ENCODE measurements around the gene FXYD1.

FXYD1 gene

GRCh38 chr19:35176181-35176570 lies 37.6 kb downstream of the FXYD1 start:
- no peak overlapping the region for H3K27ac ChIP-seq (ENCODE audit: low read length)
- H3K9me3 ChIP-seq (ENCODE audit: control insufficient read depth, insufficient read depth, low read length) = no peaks in the 10 kb centered on the region
- no peak for DNase-seq (ENCODE audit: low read depth, low spot score)
- H3K36me3 ChIP-seq (ENCODE audit: control insufficient read depth, insufficient read depth, low read length) = no peaks in the 10 kb centered on the region
- no peaks in the 10 kb centered on the region for H3K4me1 ChIP-seq (ENCODE audit: control insufficient read depth, insufficient read depth, low read length)
- WGBS (ENCODE audit: insufficient coverage, insufficient read length) = no CpG with 5 or more reads among the region's 3 CpGs
- H3K4me3 ChIP-seq (ENCODE audit: low read length) = no peak overlapping the region
- H3K27me3 ChIP-seq (ENCODE audit: control insufficient read depth, insufficient read depth, low read length) = no peaks in the 10 kb centered on the region

- Histone ChIP-seq H3K27me3 (ENCODE audit: control insufficient read depth, insufficient read depth, low read length) (no peaks in the 10 kb centered on the region), H3K27ac (ENCODE audit: low read length) (no peak overlapping the region), H3K4me3 (ENCODE audit: low read length) (no peak overlapping the region), H3K4me1 (ENCODE audit: control insufficient read depth, insufficient read depth, low read length) (no peaks in the 10 kb centered on the region), H3K9me3 (ENCODE audit: control insufficient read depth, insufficient read depth, low read length) (no peaks in the 10 kb centered on the region), H3K36me3 (ENCODE audit: control insufficient read depth, insufficient read depth, low read length) (no peaks in the 10 kb centered on the region)
- WGBS (ENCODE audit: insufficient coverage, insufficient read length) = no CpG with 5 or more reads among the region's 7 CpGs
- DNase-seq (ENCODE audit: low read depth, low spot score) = no peak
Observed at GRCh38 chr19:35177377-35178274, 39.0 kb downstream of the FXYD1 start.

GRCh38 chr19:35178701-35179100 lies 40.1 kb downstream of the FXYD1 start:
- Histone ChIP-seq H3K27ac (ENCODE audit: low read length) (no peak overlapping the region), H3K9me3 (ENCODE audit: control insufficient read depth, insufficient read depth, low read length) (no peaks in the 10 kb centered on the region), H3K4me3 (ENCODE audit: low read length) (no peak overlapping the region), H3K27me3 (ENCODE audit: control insufficient read depth, insufficient read depth, low read length) (no peaks in the 10 kb centered on the region), H3K36me3 (ENCODE audit: control insufficient read depth, insufficient read depth, low read length) (no peaks in the 10 kb centered on the region), H3K4me1 (ENCODE audit: control insufficient read depth, insufficient read depth, low read length) (no peaks in the 10 kb centered on the region)
- no peak for DNase-seq (ENCODE audit: low read depth, low spot score)
- no CpG with 5 or more reads among the region's 2 CpGs for WGBS (ENCODE audit: insufficient coverage, insufficient read length)

- no peaks in the 10 kb centered on the region for H3K36me3 ChIP-seq (ENCODE audit: control insufficient read depth, insufficient read depth, low read length)
- DNase-seq (ENCODE audit: low read depth, low spot score) = no peak
- no peaks in the 10 kb centered on the region for H3K9me3 ChIP-seq (ENCODE audit: control insufficient read depth, insufficient read depth, low read length)
- H3K4me1 ChIP-seq (ENCODE audit: control insufficient read depth, insufficient read depth, low read length) = no peaks in the 10 kb centered on the region
- H3K27ac ChIP-seq (ENCODE audit: low read length) = no peak overlapping the region
- H3K27me3 ChIP-seq (ENCODE audit: control insufficient read depth, insufficient read depth, low read length) = no peaks in the 10 kb centered on the region
- H3K4me3 ChIP-seq (ENCODE audit: low read length) = no peak overlapping the region
- WGBS (ENCODE audit: insufficient coverage, insufficient read length) = no CpG with 5 or more reads among the region's 3 CpGs
Observed at GRCh38 chr19:35179830-35180229, 41.2 kb downstream of the FXYD1 start.

- Histone ChIP-seq H3K27me3 (ENCODE audit: control insufficient read depth, insufficient read depth, low read length) (no peaks in the 10 kb centered on the region), H3K9me3 (ENCODE audit: control insufficient read depth, insufficient read depth, low read length) (no peaks in the 10 kb centered on the region), H3K36me3 (ENCODE audit: control insufficient read depth, insufficient read depth, low read length) (no peaks in the 10 kb centered on the region), H3K4me3 (ENCODE audit: low read length) (no peak overlapping the region), H3K4me1 (ENCODE audit: control insufficient read depth, insufficient read depth, low read length) (no peaks in the 10 kb centered on the region), H3K27ac (ENCODE audit: low read length) (no peak overlapping the region)
- no CpG with 5 or more reads among the region's 1 CpG for WGBS (ENCODE audit: insufficient coverage, insufficient read length)
- no peak for DNase-seq (ENCODE audit: low read depth, low spot score)
Observed at GRCh38 chr19:35181387-35181786, 42.8 kb downstream of the FXYD1 start.

- no CpG with 5 or more reads among the region's 1 CpG for WGBS (ENCODE audit: insufficient coverage, insufficient read length)
- Histone ChIP-seq H3K27me3 (ENCODE audit: control insufficient read depth, insufficient read depth, low read length) (no peaks in the 10 kb centered on the region), H3K9me3 (ENCODE audit: control insufficient read depth, insufficient read depth, low read length) (no peaks in the 10 kb centered on the region), H3K27ac (ENCODE audit: low read length) (no peak overlapping the region), H3K4me1 (ENCODE audit: control insufficient read depth, insufficient read depth, low read length) (no peaks in the 10 kb centered on the region), H3K4me3 (ENCODE audit: low read length) (no peak overlapping the region), H3K36me3 (ENCODE audit: control insufficient read depth, insufficient read depth, low read length) (no peaks in the 10 kb centered on the region)
- no peak for DNase-seq (ENCODE audit: low read depth, low spot score)
Observed at GRCh38 chr19:35184267-35184666, 45.6 kb downstream of the FXYD1 start.

- no peak overlapping the region for H3K27ac ChIP-seq (ENCODE audit: low read length)
- H3K27me3 ChIP-seq (ENCODE audit: control insufficient read depth, insufficient read depth, low read length) = no peaks in the 10 kb centered on the region
- WGBS (ENCODE audit: insufficient coverage, insufficient read length) = no CpG with 5 or more reads among the region's 2 CpGs
- no peak for DNase-seq (ENCODE audit: low read depth, low spot score)
- H3K4me1 ChIP-seq (ENCODE audit: control insufficient read depth, insufficient read depth, low read length) = no peaks in the 10 kb centered on the region
- H3K9me3 ChIP-seq (ENCODE audit: control insufficient read depth, insufficient read depth, low read length) = no peaks in the 10 kb centered on the region
- no peaks in the 10 kb centered on the region for H3K36me3 ChIP-seq (ENCODE audit: control insufficient read depth, insufficient read depth, low read length)
- no peak overlapping the region for H3K4me3 ChIP-seq (ENCODE audit: low read length)
Observed at GRCh38 chr19:35184884-35185283, 46.3 kb downstream of the FXYD1 start.

Measured in iPS DF 6.9 (cell line).